ENCODE measurements around the gene DPEP1. TPM values are rescaled to one million over a fixed set of nuclear protein-coding genes. Genes with fewer than 3 reads are reported as not detected.
A peak's percentile ranks its signal among the peaks of the same experiment; 100 is the strongest.
"Not testable (repeated sequence)": the region's sequence is repeated elsewhere in the genome, so short reads cannot be mapped to it uniquely, and the experiment has no call there.

Gene DPEP1
- total and polyA plus RNA-seq, 4 donors, result 8.5 TPM; not detected in 3

GRCh38 chr16:89670496-89671431, 57.3 kb downstream of the DPEP1 start:
- DNase-seq, result no peak
- Histone ChIP-seq H3K4me1 (ENCODE audit: control insufficient read depth in 1 of 2, insufficient read depth in 2 of 2, low read length in 2 of 2) (no peaks in the 10 kb centered on the region), H3K4me3 (ENCODE audit: low read length in 2 of 2) (no peak overlapping the region), H3K27me3 (ENCODE audit: control insufficient read depth in 1 of 2, insufficient read depth in 2 of 2, low read length in 1 of 2) (no peaks in the 10 kb centered on the region), H3K9me3 (ENCODE audit: control insufficient read depth, low read length) (no peaks in the 10 kb centered on the region), H3K36me3 (ENCODE audit: control insufficient read depth in 1 of 2, insufficient read depth in 2 of 2, low read length in 1 of 2) (no peaks in the 10 kb centered on the region), H3K27ac (ENCODE audit: low read depth in 1 of 2, low read length in 2 of 2) (no peak overlapping the region)
- peak; percentile 48 for ATAC-seq (ENCODE audit: low FRiP score)
- WGBS, 2 donors, result 80 to 83% methylated on average over 10 of the region's 10 CpGs
- intact Hi-C loops (cut with DNase I), result no loop called here

- H3K4me1 ChIP-seq (ENCODE audit: control insufficient read depth in 1 of 2, insufficient read depth in 2 of 2, low read length in 2 of 2); H3K4me3 ChIP-seq (ENCODE audit: low read length in 2 of 2); H3K9me3 ChIP-seq (ENCODE audit: control insufficient read depth, low read length); ATAC-seq (ENCODE audit: low FRiP score); intact Hi-C loops (cut with DNase I); H3K27me3 ChIP-seq (ENCODE audit: control insufficient read depth in 1 of 2, insufficient read depth in 2 of 2, low read length in 1 of 2); DNase-seq; H3K27ac ChIP-seq (ENCODE audit: low read depth in 1 of 2, low read length in 2 of 2); H3K36me3 ChIP-seq (ENCODE audit: control insufficient read depth in 1 of 2, insufficient read depth in 2 of 2, low read length in 1 of 2): not testable (repeated sequence)
- 88 to 93% methylated on average over 4 of the region's 4 CpGs for WGBS, 2 donors
Measured at GRCh38 chr16:89671565-89671964, 58.1 kb downstream of the DPEP1 start.

GRCh38 chr16:89672177-89672941, 58.9 kb downstream of the DPEP1 start:
- 93% methylated on average over 16 of the region's 16 CpGs for WGBS, 2 donors
- intact Hi-C loops (cut with DNase I), result no loop called here
- Histone ChIP-seq H3K36me3 (ENCODE audit: control insufficient read depth in 1 of 2, insufficient read depth in 2 of 2, low read length in 1 of 2) (no peaks in the 10 kb centered on the region), H3K4me1 (ENCODE audit: control insufficient read depth in 1 of 2, insufficient read depth in 2 of 2, low read length in 2 of 2) (no peaks in the 10 kb centered on the region), H3K9me3 (ENCODE audit: control insufficient read depth, low read length) (no peaks in the 10 kb centered on the region), H3K27ac (ENCODE audit: low read depth in 1 of 2, low read length in 2 of 2) (no peak overlapping the region), H3K4me3 (ENCODE audit: low read length in 2 of 2) (no peak overlapping the region), H3K27me3 (ENCODE audit: control insufficient read depth in 1 of 2, insufficient read depth in 2 of 2, low read length in 1 of 2) (no peaks in the 10 kb centered on the region)
- ATAC-seq (ENCODE audit: low FRiP score) (no peak), DNase-seq (no peak)

- Histone ChIP-seq H3K36me3 (ENCODE audit: control insufficient read depth in 1 of 2, insufficient read depth in 2 of 2, low read length in 1 of 2) (no peaks in the 10 kb centered on the region), H3K4me3 (ENCODE audit: low read length in 2 of 2) (no peak overlapping the region), H3K9me3 (ENCODE audit: control insufficient read depth, low read length) (no peaks in the 10 kb centered on the region), H3K27me3 (ENCODE audit: control insufficient read depth in 1 of 2, insufficient read depth in 2 of 2, low read length in 1 of 2) (no peaks in the 10 kb centered on the region), H3K27ac (ENCODE audit: low read depth in 1 of 2, low read length in 2 of 2) (no peak overlapping the region), H3K4me1 (ENCODE audit: control insufficient read depth in 1 of 2, insufficient read depth in 2 of 2, low read length in 2 of 2) (no peaks in the 10 kb centered on the region)
- 100% methylated on average over 2 of the region's 2 CpGs for WGBS, 2 donors
- ATAC-seq (ENCODE audit: low FRiP score), result no peak
- DNase-seq, result no peak
- intact Hi-C loops (cut with DNase I), result no loop called here
Measured at GRCh38 chr16:89678258-89678657, 64.8 kb downstream of the DPEP1 start.

GRCh38 chr16:89685916-89686315, 72.5 kb downstream of the DPEP1 start:
- ATAC-seq (ENCODE audit: low FRiP score), result peak; percentile 3
- intact Hi-C loops (cut with DNase I), result loop anchor here in 1 of 2 donors (1.0 kb wide), 1 partner anchor 28 kb away; no protein-coding TSS in a partner anchor
- H3K9me3 ChIP-seq (ENCODE audit: control insufficient read depth, low read length), result no peaks in the 10 kb centered on the region
- H3K27me3 ChIP-seq (ENCODE audit: control insufficient read depth in 1 of 2, insufficient read depth in 2 of 2, low read length in 1 of 2), result no peaks in the 10 kb centered on the region
- peak in 1 of 2 donors; percentile 47 for DNase-seq
- H3K4me3 ChIP-seq (ENCODE audit: low read length in 2 of 2), result no peak overlapping the region
- WGBS, 2 donors, result 94 to 100% methylated on average over 1 of the region's 1 CpG
- H3K36me3 ChIP-seq (ENCODE audit: control insufficient read depth in 1 of 2, insufficient read depth in 2 of 2, low read length in 1 of 2), result no peaks in the 10 kb centered on the region
- H3K4me1 ChIP-seq (ENCODE audit: control insufficient read depth in 1 of 2, insufficient read depth in 2 of 2, low read length in 2 of 2), result no peaks in the 10 kb centered on the region
- no peak overlapping the region for H3K27ac ChIP-seq (ENCODE audit: low read depth in 1 of 2, low read length in 2 of 2)

GRCh38 chr16:89686520-89687091, 73.2 kb downstream of the DPEP1 start, which contains the start of gene CDK10:
Gene CDK10, plus strand, starts transcription at chr16:89686689. Its CDS starts 22 bp downstream, at chr16:89686711.
- no peaks in the 10 kb centered on the region for H3K4me1 ChIP-seq (ENCODE audit: control insufficient read depth in 1 of 2, insufficient read depth in 2 of 2, low read length in 2 of 2)
- peak within 1 kb of the TSS in 1 of 2 donors; percentile 68 for H3K27ac ChIP-seq (ENCODE audit: low read depth in 1 of 2, low read length in 2 of 2)
- DNase-seq (peak; percentile 91 to 96), ATAC-seq (ENCODE audit: low FRiP score) (peak; percentile 96)
- intact Hi-C loops (cut with DNase I), result loop anchor here in 1 of 2 donors (1.0 kb wide), 1 partner anchor 28 kb away; no protein-coding TSS in a partner anchor
- H3K27me3 ChIP-seq (ENCODE audit: control insufficient read depth in 1 of 2, insufficient read depth in 2 of 2, low read length in 1 of 2), result no peaks in the 10 kb centered on the region
- H3K9me3 ChIP-seq (ENCODE audit: control insufficient read depth, low read length), result no peaks in the 10 kb centered on the region
- H3K36me3 ChIP-seq (ENCODE audit: control insufficient read depth in 1 of 2, insufficient read depth in 2 of 2, low read length in 1 of 2), result no peaks in the 10 kb centered on the region
- WGBS, 2 donors, result 0 to 1% methylated on average over 54 to 67 of the region's 67 CpGs
- peak within 1 kb of the TSS; percentile 86 to 93 for H3K4me3 ChIP-seq (ENCODE audit: low read length in 2 of 2)

GRCh38 chr16:89687092-89687940, 73.9 kb downstream of the DPEP1 start:
- H3K27ac ChIP-seq (ENCODE audit: low read depth in 1 of 2, low read length in 2 of 2), result no peak overlapping the region
- ATAC-seq (ENCODE audit: low FRiP score), result peak; percentile 47

More at GRCh38 chr16:89687092-89687940, 73.9 kb downstream of the DPEP1 start:
- DNase-seq, result peak in 1 of 2 donors; percentile 26
- intact Hi-C loops (cut with DNase I), result no loop called here
- Histone ChIP-seq H3K27me3 (ENCODE audit: control insufficient read depth in 1 of 2, insufficient read depth in 2 of 2, low read length in 1 of 2) (no peaks in the 10 kb centered on the region), H3K9me3 (ENCODE audit: control insufficient read depth, low read length) (no peaks in the 10 kb centered on the region), H3K4me1 (ENCODE audit: control insufficient read depth in 1 of 2, insufficient read depth in 2 of 2, low read length in 2 of 2) (no peaks in the 10 kb centered on the region), H3K4me3 (ENCODE audit: low read length in 2 of 2) (peak overlapping the region; percentile 86 to 93), H3K36me3 (ENCODE audit: control insufficient read depth in 1 of 2, insufficient read depth in 2 of 2, low read length in 1 of 2) (no peaks in the 10 kb centered on the region)
- 12% methylated on average over 42 of the region's 42 CpGs for WGBS, 2 donors

Data from aorta (tissue), 5 donors.